Stimulated activated CD4-positive, alpha-beta T cell treated with anti-CD3 and anti-CD28 coated beads, Interleukin-4, amount 100 ng/mL, for 24 hours (primary cell): ENCODE data around the gene TANGO2.

Experiments
- DNase-seq: peaks from one replicate; pipeline ENCODE4 v3.0.0-alpha.2; 2020

Gene TANGO2

DNA sequence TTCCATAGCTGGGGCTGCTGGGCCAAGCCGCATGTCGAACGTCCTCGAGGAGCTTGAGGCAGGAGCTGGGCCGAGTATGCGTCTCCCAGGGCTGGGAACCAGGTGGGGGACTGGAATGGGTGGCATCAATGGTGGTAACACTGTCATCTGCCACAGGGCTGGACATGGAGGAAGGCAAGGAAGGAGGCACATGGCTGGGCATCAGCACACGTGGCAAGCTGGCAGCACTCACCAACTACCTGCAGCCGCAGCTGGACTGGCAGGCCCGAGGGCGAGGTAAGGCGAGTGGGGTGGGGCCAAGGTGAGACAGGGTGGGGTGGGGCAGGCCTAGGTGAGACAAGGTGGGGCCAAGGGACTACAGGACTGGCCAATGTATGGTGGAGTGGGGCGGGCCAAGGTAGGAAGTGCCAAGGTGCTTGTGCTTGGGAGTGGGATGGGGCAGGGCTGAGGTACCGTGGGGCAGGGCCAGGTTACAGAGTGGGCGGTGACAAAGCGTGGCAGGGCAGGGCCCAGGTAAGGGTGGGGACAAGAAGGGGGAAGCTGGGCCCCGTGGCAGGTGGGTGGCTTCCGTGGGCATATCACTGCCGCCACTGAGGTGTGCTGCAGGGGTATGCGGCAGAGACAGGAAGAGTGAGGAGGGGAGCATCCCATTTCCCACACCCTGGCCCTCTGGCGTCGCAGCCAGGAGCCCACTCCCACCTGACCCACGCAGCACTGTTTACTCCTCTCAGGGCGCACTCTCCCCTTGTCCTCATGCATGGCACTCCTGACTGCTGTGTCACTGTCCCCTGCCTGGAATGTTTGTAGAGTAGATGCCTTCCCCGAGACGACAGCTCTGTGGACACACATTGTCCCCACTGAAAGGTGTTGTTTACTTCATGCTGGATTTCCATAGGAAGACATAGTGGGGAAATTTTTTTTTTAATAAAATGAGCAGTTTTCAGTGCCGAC lies 31.7 kb downstream of the TANGO2 start:
- DNase-seq: no peak

GRCh38 chr22:20053407-20054033 lies 32.6 kb downstream of the TANGO2 start:
- no peak for DNase-seq

DNA sequence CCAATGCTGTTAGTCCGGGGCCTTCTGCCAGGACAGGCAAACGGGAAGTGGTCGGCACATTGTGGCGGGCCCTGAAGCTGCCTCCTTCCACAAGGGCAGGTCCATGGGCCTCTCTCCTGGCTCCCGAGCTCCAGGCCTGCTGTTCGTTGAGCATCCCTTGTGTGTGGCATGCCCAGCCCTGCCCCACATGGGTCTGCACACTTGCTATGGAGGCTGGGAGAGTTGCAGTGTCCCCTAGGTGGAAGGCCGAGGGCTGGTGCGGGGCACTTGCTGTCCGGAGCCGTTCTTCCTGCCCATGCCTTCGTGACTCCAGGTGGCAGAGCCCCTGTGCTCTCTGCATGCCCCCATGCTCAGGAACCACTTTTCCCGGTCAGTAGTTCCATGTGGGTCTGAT lies 33.1 kb downstream of the TANGO2 start:
- no peak for DNase-seq

GRCh38 chr22:20054485-20054884 lies 33.6 kb downstream of the TANGO2 start:
- no peak for DNase-seq

DNA sequence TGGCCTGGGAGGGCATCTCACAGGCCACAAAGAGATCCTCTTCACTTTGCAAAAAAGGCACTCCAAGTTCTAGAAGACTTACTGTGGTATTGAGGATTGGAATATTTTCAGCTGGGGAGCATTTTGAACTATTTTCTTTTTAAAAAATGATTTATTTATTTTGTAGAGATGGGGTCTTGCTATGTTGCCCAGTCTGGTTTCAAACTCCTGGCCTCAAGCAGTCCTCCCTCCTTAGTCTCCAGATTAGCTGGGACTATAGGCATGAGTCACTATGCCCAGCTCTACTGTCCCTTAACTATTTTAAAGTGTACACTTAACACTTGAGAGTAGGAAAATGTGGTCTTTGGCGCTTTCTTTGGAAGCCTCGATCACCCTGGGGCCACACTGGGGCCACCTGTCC lies 34.2 kb downstream of the TANGO2 start:
- no peak for DNase-seq

GRCh38 chr22:20055654-20056053 lies 34.7 kb downstream of the TANGO2 start:
- DNase-seq: no peak

- no peak for DNase-seq
Observed at GRCh38 chr22:20056161-20056560, 35.3 kb downstream of the TANGO2 start.

DNA sequence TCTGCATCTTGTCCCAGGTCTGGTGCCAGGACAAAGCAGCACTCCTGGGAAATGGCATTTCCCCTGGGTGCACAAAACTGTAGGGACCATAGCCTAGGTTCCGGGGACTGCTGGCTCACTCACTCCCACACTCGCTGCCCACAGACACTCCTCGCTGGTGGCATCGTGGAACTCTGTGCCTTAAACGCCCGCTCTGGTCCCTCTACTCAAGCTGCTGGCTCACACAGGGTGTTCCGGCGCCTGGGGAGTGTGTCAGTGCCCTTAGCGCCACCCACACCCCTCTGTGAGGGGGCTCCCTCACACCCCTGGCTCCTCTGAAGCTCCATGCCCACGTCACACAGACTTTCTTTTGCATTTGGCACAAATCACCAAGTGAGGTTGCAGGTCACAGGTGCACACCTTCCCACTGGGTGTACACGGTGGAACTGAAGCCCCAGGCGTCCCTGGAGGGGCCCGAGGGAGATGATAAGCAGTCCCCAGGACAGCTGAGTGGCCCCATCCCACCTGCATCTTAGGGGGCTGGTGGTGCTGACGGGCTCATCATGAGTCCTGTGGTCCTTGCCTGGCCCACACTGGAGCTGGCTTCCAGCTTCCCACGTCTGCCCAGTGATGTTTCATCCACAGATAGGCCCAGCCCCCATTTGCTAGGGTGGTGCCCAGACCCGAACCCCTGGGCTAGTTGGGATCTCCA lies 35.9 kb downstream of the TANGO2 start:
- no peak for DNase-seq

DNA sequence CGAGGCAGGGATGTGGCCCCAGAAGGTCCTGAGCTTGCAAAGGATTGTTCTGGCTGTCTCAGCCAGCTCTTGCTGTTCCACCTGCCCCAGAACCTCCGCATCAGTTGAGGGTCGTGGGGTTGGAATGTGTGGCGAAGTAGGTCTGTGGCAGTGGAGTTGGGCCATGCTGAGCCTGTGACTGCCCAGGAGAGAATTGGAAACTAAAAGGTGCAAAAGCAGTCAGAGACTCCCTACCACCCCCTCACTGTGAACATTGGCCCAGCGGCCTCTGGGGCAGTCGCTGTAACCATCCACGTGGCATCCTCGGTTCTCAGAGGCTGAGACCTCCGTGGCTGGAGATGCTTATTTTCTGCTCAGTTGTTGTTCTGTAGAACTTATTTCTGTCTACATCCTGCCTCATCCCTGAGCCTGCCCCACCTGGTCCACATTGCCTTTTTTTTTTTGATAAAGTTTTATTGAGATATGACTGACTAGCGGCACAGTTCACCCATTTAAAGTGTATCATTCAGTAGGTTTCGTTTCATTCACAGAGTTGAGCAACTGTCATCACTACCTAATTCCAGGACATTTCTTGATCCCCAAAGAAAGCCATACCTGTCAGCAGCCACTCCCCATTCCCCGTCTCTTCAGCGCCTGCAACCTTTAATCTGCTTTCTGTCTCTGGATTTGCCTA lies 36.8 kb downstream of the TANGO2 start:
- DNase-seq: no peak

GRCh38 chr22:20058989-20059770 lies 38.3 kb downstream of the TANGO2 start:
- DNase-seq: no peak

GRCh38 chr22:20060700-20061480 lies 40.0 kb downstream of the TANGO2 start:
- no peak for DNase-seq

GRCh38 chr22:20061481-20061861 lies 40.6 kb downstream of the TANGO2 start:
- no peak for DNase-seq

DNA sequence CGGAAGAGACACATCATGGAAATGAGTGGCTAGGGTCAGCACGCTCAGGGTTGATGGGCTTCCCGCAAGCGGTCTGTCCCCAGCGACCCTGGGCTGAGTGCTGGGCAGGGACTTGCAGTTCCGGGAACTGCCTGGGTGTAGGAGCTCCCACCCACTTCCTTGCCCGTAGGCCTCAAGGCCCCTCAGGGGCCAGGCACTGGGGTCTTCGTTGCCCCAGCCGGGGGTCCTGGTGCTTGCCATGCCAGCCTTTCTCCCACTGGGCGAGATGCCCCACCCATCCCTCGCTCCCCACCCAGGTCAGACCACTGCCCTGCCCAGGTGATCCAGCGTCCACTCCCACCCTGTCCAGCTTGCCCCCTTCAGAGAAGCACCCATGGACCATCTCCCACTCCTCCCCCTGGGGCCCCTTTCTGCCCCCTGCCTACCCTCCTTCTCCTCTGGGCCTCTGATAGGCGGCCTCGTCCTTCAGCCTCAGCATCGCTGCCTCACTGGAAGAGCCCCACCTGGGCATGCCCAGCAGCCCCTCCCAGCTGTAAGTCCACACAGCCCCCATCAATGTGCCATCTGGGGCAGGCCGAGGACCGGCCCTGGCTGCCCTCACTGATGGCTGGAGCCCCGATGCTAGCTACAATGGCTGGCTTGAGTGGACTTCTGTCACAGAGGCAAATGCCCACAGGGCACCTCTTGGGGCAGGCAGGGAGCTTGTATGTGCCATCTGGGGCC lies 41.3 kb downstream of the TANGO2 start:
- no peak for DNase-seq

DNA sequence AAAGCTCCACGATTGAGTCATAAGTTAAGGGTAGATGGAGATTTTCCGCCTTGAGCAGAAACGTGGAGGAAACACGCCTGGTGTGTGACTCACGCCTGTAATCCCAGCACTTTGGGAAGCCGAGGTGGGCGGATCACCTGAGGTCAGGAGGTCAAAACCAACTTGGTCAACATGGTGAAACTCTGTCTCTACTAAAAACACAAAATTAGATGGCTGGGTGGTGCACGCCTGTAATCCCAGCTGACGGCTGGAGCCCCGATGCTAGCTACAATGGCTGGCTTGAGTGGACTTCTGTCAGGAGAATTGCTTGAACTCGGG lies 41.8 kb downstream of the TANGO2 start:
- DNase-seq: no peak

DNA sequence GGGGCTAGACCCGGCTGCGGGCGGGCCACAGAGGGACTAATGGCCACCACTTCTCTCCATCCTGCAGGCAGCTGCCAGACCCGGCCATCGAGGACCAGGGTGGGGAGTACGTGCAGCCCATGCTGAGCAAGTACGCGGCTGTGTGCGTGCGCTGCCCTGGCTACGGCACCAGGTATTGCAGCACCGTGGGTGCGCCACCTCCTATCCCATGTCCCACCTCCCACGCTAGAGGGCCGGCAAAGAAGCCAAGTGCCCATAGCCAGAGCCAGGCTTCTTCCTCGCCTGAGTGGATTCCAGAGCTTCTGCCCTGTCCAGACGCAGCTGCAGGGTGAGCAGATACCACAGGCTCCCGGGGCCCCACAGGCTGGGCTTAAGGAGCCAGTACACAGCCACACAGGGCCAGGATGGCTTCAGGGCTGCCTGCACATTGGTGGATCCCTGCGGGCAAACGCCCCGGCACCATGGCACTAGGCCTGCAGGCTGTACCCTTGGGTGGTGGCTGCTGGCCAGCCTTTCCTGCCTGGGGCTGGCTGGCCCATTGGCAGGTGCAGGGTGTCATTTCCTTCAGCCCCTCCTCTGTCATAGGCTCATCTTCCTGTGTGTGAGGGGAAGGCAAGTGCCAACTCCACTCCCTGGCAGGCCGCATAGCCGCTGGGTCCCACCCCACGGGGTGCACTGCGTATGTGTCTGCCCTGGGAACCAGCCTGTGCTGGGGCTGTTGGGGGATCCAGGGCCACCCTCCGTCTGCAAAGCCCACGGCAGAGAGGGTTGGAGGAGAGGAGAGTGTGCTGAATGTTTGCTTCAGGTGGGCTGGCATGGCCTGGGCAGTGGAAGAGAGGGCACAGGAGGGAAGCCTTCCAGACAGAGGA lies 42.6 kb downstream of the TANGO2 start:
- DNase-seq: no peak

DNA sequence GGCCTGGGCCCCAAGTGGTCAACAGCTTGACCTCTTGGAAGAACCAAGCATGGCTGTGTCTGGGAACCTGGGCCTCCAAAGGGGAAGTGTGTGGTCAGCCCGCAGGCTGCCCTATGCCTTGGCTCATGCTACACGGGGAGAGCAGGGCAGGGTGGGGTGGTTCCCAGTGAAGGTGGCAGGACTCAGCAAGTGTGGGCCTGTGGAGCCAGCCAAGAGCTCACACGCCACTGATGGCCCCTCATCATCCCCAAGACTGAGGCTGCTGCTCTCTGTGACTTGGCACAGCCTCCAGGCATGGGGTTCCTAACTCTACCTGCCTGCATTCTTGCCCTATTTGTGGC lies 43.2 kb downstream of the TANGO2 start:
- DNase-seq: no peak

DNA sequence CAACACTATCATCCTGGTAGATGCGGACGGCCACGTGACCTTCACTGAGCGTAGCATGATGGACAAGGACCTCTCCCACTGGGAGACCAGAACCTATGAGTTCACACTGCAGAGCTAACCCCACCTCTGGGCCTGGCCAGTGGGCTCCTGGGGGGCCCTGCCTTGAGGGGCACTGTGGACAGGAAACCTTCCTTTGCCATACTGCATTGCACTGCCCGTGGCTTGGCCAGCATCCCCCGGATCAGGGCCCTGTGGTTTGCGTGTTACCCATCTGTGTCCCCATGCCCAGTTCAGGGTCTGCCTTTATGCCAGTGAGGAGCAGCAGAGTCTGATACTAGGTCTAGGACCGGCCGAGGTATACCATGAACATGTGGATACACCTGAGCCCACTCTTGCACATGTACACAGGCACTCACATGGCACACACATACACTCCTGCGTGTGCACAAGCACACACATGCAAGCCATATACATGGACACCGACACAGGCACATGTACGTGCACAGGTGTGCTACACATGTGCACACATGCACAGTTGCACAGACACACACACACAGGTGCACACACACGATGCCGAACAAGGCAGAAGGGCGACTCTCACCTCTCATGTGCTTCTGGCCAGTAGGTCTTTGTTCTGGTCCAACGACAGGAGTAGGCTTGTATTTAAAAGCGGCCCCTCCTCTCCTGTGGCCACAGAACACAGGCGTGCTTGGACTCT lies 43.8 kb downstream of the TANGO2 start:
- no peak for DNase-seq

- DNase-seq: no peak
Observed at GRCh38 chr22:20065896-20066616, 45.1 kb downstream of the TANGO2 start.
